Stimulated activated CD4-positive, alpha-beta T cell treated with anti-CD3 and anti-CD28 coated beads, Interleukin-4, amount 100 ng/mL, for 48 hours (primary cell): ENCODE data around the gene EPB41L2.

Source experiments
- DNase-seq, 2 donors: peaks; one replicate each; pipeline ENCODE4 v3.0.0-alpha.2; 2020; ENCODE audit warnings: low read depth in 2 of 2

EPB41L2 gene

GRCh38 chr6:130978180-130978579 is 84.9 kb downstream of the EPB41L2 start:
- no peak for DNase-seq

- DNase-seq = no peak
Observed at GRCh38 chr6:130975325-130975724, 87.7 kb downstream of the EPB41L2 start.

DNA sequence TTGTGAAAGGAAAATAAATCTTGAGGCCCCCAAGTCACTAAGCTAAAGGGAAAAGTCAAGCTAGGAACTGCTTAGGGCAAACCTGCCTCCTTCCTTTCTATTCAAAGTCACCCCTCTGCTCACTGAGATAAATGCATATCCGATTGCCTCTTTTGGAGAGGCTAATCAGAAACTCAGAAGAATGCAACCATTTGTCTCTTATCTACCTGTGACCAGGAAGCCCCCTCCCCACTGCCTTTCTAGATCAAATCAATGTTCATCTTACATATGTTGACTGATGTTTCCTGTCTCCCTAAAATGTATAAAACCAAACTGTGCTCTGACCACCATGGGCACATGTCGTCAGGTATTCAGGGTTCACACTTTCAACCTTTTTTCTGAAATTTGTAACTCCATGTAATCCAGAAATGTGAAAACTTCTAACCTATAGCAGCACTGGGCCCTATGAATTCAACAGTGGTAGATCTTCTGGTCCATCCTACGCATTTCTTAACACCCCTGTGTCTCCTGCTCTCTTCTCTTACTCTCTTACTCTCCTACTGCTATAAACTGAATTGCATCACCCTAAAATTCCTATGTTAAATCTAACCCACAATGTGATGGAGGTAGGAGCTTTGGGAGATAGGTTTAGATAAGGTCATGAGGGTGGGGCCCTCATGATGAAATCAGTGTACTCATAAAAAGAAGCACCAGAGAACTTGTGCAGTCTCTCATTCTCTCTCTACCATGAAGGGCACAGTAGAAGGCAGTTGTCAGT is 89.3 kb downstream of the EPB41L2 start:
- no peak for DNase-seq

GRCh38 chr6:130971504-130971903 is 91.5 kb downstream of the EPB41L2 start:
- DNase-seq = no peak

DNA sequence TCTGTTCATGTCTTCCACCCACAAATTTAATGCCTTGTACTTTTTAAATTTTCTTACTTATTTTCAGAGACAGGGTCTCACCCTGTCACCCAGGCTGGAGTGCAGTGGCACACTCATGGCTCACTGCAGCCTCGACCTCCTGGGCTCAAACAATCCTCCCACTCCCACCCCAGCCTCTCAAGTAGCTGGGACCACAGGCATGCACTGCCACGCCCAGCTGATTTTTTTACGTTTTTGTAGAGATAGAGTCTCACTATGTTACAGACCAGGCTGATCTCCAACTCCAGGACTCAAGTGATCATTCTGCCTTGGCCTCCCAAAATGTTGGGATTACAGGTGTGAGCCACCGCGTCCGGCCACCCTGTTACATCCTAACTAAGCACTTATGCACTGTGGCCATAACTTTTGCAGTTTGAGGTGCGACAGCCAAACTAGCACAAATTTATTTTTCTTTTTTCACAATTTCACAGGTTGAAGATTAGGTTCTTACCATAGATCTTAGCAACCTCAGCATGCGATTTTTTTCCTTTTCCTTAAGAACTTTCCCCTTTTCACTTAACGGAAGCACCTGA is 92.1 kb downstream of the EPB41L2 start:
- DNase-seq = no peak

DNA sequence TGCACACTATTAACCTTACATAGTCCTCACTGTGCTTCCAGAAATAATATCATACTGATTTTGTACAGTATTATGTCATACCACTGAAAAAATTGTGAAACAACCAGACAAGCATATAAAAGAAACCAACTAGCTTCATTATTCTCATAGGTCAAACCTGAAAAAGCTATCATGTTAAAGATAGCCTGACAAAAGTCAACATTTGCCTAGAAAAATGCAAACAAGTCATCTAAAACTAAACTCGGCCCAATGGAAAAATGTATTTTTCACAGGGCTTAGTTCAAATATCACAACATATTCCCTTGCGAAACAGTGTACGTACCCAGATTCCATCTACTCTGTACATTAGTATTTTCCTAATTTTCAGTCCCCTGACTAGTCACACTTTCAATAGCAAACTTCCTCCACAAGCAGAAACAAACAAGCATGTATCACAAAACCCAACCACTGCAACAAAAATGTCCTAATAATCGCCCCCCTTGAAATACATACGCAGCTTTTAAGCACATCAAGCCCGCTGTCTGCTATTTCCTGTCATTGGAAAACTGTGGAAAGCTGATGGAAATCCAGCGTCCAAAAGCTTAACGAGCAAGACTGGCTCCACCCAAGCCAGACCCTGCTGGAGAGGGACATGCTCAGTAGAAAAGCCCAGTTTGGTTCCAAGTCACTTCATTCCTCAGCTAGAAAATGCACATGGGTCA is 93.1 kb downstream of the EPB41L2 start:
- no peak for DNase-seq

DNA sequence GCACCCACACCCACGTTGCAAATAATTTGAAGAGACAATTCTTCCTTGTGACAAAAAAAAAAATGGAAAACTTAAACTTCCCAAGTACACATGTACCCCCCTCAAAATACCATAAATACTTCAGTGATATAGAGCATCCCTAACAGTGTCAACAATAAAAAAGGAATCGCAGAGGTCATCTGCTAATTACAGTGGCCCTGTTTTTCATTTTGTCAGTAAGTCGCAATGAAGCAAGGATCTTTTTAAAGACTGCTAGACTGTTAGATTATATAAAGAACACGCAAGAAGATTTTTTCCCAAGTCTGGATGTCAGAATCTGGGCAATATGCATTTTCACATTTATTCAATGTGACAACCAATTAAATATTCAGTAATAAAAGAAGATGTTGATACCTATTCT is 93.9 kb downstream of the EPB41L2 start:
- DNase-seq = no peak

DNA sequence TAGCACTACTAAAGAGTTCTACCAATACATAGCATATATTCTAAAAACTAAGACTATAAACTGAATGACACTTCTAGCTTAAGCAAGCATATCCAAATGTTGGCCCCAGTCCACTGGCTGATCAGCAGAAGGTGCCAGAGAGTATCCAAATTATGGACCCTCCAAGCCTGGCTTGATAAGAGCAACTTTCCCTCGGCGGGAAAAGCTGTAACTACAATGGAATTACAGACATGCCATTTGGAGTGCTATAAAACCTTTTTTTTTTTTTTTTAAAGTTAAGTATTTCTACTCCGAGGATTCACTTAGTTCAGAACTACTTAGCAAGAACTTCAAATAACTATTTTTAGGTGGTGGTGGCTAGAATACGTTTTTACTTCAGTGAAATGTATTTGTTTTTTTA is 94.6 kb downstream of the EPB41L2 start:
- DNase-seq = no peak

GRCh38 chr6:130967502-130968445 is 95.3 kb downstream of the EPB41L2 start:
- DNase-seq = no peak

DNA sequence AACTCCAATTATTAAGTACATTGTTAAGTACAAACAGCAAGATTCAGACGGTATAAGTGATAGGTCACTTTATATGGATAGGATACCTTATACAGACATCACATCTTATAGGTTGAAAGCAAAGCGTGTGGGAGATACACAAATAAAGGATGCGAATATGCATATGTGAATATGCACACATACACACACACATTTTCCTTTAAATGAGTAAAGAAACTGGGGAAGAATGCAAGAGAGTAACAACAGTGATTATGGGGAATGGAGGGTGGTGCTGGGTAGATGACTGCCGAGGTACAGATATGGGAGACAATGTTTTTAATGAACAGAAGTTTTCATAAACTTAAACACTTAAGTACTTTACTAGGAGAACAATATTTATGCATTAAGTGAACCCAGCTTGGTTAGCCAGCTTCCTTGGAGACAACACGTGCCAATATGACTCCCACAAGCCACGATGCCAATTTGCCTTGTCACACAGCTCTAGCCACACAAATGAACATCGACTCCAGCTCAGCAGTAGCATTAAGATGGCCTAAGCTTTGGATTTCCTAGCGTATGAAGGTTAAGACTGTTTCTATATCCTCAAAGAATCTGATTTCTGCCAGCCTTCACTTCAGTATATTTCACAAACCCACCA is 96.6 kb downstream of the EPB41L2 start:
- no peak for DNase-seq

GRCh38 chr6:130965656-130966055 is 97.4 kb downstream of the EPB41L2 start:
- no peak for DNase-seq

GRCh38 chr6:130964808-130965604 is 98.0 kb downstream of the EPB41L2 start:
- no peak for DNase-seq

- DNase-seq = no peak
Observed at GRCh38 chr6:130964289-130964688, 98.8 kb downstream of the EPB41L2 start.

DNA sequence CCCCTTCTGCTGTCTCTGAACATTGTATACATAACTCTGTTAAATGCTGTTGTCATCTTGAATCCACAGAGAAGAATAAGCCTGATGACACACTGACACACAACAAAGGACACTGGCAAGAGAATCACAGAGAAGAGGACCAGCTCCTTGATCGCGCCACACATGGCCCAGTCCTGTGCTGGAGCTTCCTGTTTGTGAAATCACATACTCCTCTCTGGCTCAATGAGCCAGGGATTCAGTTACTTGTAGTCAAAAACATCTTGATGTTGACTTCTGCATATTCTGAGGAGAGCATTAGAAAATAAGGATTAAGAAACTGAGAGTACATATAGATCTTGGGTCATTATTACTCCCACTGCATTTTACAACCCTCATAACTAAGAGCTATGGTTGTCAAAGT is 100.1 kb downstream of the EPB41L2 start:
- DNase-seq = no peak

- no peak for DNase-seq
Observed at GRCh38 chr6:130961148-130961547, 101.9 kb downstream of the EPB41L2 start.

DNA sequence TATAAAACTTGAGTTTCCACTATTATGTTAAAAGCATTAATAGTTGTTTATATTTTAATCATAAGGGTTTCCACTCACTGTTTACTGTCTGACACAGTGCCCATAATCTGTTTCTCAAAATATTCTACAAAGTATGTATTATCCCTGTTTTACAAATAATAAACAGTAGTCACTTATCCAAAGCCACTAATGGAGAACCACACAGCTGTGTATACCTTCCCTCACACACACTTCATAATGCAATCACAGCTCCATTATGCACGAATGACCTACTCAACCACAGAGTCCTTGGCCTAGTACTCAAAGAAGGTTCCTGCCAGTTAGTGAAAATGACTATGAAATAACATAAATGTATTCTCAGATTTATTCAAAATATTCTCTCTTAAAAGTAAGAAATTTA is 103.1 kb downstream of the EPB41L2 start:
- DNase-seq = no peak

DNA sequence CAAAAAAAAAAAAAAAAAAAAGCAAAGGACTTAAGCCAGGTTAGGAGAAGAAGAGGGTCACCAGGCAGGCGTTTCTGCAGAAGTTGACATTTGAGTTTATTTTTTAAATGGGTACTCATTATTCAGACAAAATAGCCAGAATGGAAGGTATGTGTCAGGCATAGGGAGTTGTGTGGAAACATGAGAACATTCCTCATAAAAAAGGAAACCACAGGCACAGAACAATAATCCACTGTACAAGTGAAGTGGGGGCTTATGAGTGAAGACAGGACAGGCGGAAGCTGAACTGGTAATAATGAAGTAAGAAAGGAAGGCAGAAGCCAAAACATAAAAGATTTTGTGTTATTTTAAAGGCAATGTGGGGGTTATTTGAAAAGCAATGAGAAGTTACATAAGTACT is 104.6 kb downstream of the EPB41L2 start:
- DNase-seq = no peak

DNA sequence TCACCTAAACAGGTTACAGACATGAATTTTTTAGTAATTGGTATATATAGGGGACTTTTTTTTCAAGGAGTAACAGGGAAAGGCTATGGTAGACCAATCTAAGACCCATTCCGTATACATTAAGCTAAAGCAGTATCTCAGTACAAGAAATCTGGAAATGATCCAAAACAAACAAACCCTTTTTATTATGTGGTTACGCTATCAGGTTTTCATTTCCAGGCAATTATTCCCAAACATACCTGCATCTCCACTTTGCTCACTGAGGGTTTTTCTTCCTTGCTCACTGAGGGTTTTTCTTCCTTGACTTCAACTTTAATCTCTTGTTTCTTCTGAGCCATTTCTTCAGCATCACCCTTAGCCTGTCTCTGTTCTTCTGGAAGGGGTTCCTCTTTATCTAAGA is 107.3 kb downstream of the EPB41L2 start:
- no peak for DNase-seq

DNA sequence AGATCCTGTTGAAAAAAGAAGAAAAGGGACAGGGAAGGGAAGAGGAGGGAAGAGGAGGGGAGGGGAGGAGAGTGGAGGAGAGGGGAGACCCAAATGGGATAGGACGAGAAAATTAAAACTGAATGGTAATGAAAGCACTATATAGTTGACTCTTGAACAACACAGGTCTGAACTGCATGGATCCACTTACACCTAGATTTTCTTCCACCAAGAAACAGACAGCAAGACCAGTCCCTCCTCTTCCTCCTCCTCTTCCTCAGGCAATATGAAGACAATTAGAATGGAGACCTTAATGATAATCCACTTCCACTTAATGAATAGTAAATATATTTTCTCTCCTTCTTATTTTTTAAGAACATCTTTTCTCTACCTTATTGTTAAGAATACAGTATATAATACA is 113.5 kb downstream of the EPB41L2 start:
- DNase-seq = no peak

DNA sequence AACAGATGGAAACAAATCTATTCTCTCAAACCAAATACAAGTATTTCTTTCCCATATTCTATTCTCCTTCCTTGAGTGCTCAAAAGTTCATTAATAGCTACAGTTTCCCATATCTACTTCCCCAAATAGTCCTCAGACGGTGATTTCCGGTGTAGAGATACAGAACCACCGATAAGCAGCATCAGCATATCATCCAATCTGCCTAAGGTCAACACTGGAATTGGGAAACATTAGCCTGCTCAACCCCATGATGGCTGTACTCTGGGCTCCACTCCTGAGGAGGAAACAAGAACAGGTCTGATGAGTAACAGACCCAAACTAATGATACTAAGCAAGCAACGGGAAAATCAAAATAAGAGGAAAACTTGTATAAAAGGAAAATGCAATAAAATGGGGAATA is 115.6 kb downstream of the EPB41L2 start:
- no peak for DNase-seq

DNA sequence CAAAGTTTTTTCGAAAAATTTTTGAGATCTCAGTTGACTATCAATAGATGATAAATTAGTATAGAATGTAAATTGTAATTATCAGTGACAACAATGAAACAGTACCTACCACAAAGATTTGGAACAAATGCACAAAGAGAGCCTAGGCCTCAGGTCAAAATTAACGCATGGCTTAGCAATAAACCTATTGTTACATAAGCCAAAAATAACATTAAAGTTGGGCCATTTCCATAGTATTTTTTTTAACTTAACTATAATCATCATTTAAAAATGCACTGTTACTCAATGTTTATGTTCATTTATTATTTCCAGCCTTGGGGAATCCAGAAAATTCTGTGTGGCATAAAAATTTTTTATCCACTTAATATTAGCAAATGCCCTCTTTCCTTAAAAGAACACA is 117.0 kb downstream of the EPB41L2 start:
- DNase-seq = no peak
